Hippocampal formation (tissue), 2 donors: ENCODE results near the gene BCORL1.

Experiments used
- DNase-seq, 2 donors: peaks; one replicate each; lab custom pipeline; 2025; lab: John Stamatoyannopoulos, UW

BCORL1 gene

GRCh38 chrX:129965166-129965565, 17.3 kb upstream of the BCORL1 start:
- no peak for DNase-seq

DNA sequence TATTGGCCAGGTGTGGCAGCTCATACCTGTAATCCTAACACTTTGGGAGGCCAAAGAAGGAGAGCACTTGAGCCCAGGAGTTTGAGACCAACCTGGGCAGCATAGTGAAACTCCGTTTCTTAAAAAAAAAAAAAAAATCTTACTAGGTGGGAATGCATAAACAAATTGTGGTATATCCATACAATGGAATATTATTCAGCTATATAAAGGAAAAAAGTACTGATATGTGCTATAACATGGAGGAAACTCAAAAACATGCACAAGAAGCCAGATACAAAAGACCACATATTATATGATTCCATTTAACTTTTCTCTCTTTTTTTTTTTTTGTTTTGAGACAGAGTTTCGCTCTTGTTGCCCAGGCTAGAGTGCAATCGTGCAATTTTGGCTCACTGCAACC, 13.5 kb upstream of the BCORL1 start:
- no peak for DNase-seq

DNA sequence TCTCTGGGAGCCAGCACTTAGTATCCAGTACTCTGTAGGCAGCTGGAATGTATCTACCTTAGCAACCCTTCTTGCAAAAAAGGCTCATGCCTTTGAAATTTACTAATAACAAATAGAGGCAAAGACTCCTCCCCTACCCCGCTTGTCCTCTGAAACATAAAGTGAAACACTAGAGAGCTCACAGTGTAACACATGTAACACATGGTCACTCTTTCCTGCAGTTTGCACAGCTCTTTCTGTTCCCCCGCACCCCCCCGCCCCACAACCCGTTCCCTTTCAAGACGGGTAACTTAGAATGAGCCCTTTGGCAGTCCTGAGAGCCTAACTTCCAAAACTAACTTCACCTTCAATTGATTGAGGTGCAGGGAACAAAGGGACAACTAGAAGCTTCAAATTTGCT, 6.0 kb upstream of the BCORL1 start:
- DNase-seq, result no peak

GRCh38 chrX:129979207-129979920, 3.1 kb upstream of the BCORL1 start:
- no peak for DNase-seq

DNA sequence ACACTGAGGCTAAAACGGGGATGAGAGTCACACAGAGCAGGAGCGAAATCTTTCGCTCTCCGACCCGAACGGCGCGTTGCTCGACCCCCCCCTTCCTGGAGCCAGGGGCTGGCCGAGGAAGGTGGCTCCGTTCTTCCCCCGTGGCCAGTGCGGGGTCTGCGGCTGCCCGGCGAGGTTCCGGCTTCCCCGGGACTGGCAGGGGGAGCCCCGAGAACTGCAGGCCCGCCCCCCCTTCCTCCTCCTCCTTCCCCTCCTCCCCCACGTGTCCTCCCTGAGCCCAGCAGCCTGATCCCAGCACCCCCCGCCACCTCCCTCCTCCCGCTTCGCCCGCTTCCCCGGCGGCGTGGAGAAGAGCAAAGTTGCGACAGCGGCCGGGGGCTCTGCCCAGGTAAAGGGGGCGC, 2.4 kb upstream of the BCORL1 start:
- DNase-seq, result no peak

DNA sequence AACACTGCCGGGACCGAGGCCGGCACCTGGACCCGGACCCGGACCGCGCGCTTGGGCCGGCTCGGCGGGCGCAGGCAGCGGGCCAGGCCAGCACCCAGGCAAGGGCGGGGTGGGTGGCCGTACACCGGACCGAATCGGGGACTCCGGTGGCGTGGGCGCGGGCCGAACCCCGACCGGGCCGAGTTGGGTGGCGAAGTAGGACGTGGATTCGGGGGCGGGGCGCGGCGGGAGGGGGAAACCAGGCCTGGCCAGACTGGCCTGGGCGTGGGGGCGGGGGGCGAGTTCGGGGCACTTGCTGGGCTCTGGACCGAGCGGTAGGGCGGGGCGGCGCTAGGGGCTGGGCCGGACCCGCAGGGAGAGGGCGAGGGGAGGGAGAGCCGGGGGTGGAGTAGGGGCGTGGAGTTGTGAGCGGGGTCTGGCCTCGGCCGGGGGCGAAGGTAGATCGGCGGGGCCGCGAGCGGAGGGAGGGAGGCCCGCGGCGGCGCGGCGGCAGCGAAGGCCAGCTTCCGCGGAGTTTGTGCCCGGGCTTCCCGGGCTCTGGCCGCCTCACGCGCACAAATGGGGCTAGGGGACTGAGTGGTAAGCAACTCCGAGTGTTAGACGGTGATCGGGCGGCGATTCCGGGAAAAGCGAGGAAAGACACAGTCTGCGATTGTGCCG, 1.8 kb upstream of the BCORL1 start:
- DNase-seq, result no peak

DNA sequence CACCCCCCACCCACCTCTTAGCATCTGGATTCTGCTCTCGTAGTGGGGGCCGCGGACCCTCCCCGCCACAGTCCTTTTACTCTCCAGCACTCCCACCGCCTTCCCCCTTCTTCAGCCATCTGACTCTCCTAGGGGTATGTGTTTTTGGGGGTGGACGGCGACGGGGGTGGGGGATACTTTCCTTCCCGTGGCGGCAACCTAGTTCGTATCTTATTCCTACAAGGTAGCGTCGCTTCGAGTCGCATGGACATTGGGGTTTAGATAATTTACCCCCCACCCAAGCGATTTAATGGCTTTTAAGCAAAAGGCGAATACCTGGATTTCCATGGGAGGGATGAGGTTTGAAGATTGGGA, 1.3 kb upstream of the BCORL1 start:
- no peak for DNase-seq

DNA sequence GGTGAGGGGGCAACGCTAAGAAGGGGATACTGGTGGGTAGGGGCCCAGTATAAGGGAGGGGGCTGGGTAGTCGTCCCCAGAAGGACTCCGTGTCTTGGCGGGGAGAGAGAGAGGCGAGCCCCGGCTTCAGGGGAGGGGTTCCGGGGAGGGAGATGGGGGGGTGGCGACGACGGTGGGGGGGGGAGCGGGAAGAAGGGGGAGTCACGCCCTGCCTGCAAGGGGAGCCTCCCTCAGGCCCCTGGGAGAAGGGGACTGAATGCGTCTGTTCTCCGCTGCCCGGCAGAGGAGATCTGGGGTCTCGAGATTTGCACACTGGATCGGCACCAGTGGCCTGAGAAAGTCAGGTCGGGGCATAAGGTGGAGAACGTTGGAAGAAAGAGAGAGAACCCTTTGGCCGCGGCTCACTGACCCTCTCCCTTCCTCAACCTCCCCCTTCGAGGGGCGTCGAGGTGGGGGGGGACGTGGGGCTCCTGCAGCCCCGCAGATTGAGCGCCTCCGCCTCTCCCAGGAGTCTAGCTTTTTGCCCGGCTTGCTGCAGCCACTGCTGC, 609 bp upstream of the BCORL1 start:
- no peak for DNase-seq

DNA sequence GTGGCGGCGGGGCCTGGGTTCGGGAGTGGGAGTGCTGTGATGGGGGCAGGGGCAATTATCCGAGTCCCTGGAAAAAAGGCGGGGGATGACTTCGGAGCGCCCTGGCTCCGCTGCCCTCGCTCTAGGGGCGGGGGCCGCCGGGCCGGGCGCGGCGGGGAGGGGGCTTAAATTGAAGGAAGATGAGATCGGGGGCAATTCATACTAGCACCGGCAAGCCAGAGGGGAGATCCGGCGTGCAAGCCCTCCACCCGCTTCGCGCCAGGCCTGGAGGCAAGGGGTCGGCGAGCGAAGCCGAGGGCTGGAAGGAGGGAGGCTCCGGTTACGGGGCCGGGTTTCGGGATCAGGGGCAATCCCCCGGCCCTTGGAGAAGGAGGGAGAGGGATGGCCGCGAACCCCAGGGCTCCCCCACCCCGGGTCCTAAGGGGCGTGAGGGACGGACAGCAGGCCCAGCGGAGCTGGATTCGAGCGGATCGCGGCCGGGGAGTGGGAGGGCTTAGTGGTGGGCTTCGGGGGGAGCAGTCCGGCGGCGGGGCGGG, 1.2 kb downstream of the BCORL1 start:
- no peak for DNase-seq

DNA sequence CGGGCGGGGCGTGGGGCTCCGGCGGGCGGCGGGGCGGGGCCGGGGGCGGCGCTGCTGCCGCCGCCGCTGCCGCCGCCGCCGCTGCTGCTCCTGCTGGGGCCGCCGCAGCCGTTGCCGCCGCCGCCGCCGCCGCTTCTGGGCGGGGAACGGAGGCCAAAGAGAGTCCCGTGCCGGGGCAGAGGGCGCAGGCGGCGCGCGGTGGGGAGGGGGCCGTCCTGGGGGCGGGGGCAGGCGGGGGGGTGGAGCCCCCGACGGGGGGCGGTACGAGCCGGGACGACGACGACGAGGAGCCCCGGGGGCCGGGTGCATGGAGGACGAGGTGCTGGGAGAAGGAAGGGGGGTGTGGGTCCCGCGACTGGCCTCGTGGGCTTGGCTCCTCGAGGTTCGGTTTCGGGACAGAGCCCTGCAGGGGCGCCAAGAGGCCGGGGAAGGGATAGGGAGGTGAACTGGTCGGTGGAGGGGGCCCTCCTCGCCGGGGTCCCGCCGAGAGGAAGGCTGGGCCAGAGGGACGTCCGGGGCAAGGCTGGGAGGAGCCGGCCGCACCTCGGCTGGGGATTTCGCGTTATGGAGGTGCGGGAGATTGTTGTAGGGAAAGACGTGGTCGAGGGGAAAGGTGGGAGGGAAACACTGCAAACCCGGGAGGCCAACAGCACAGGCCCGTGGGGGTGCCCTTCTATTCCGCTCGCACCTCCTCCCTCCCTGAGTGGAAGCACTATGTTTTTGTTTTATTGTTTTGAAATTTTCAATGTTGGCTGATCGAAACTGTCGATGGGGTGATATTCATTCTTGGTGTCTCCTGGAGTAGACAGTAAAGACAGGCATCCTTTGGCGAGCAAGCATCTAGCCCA, 1.9 kb downstream of the BCORL1 start:
- no peak for DNase-seq

DNA sequence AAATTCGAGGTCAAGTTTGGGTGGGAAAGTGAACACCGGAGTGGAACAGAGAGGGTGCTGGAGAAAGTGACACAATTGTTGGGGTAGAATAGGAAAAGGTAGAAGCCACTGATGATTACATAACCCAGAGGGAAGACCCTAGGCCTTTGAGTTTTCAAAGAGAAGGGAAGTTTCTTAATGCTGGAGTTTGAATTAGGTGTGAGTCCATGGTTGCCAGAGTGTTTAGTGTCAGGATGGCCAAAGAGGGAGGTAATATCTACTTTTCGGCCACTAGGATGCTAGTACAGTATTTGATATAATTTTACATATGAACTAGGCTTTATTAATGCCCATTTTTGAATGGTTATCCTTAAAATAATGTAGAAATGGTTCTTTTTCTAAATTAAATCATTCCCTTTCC, 5.4 kb downstream of the BCORL1 start:
- no peak for DNase-seq

DNA sequence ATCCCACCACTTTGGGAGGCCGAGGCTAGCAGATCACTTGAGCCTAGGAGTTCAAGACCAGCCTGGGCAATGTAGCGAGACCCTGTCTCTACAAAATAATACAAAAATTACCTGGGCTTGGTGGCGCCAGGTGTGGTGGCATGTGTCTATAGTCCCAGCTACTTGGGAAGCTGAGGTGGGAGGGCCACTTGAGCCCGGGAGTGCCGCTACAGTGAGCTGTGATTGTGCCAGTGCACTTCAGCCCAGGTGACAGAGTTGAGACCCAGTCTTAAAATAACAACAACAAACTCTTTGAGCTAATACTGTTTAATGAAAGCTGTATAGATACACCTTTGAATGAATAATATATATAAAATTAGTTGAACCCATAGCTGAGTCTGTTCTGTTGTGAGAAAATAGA, 9.7 kb downstream of the BCORL1 start:
- DNase-seq, result no peak

DNA sequence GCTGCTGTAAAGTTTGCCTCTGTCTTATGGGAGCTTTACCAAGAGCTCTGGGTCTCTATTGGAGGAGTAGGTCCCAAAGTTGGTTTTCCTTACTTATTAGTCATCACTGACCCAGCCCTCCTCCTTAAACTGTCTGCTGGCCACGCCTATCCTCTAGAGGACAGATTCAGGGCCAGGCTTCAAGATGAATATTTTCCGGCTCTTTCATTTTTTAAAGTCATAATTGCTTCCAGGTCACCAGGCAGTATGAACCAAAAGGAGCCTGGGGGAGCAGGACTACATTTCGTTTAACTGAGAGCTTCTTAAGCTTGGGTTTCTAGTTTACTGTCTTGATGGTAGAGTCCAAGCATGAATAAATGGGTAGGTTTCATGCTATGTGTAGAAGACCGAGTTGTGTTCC, 13.7 kb downstream of the BCORL1 start:
- DNase-seq, result no peak

DNA sequence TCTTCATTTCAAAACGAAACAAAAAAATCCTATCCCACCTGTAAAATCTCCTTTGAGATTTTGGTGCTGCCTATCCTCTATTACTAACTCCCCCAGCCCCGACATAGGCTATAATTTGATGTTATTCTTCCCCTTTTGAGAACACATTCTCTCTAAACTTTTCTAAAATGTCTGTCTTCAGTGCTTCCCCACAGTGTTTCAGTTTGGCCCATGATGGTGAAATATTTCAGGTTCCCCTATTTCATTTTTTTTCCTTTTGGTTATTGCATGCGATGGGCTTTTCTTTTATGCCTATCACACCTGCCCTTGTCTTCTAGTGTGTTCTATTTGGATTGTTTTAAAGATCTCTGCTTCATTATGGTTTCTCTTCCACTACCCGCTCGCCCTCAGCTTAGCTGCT, 14.7 kb downstream of the BCORL1 start:
- DNase-seq, result no peak

- no peak for DNase-seq
Observed at GRCh38 chrX:129998021-129998420, 15.6 kb downstream of the BCORL1 start.

DNA sequence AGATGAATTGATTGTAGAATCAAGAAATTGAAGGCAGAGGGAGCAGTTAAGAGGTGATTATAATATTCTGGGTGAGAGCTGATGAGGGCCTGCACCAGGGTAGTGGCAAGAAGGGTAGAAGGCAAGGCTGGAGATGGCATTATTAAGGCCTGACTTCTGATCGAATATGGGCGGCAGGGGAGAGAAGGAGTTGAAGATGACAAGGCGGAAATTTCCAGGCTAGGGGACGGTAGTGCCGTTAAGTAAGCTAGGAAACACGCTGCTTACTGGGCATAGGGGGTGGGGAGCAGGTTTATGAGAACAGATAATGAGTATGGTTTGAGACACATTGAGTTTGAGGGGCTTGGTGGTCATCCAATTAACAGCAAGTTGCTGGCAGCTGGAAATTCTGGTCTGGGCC, 19.5 kb downstream of the BCORL1 start:
- DNase-seq, result no peak

GRCh38 chrX:130002541-130002940, 20.1 kb downstream of the BCORL1 start:
- DNase-seq, result no peak

DNA sequence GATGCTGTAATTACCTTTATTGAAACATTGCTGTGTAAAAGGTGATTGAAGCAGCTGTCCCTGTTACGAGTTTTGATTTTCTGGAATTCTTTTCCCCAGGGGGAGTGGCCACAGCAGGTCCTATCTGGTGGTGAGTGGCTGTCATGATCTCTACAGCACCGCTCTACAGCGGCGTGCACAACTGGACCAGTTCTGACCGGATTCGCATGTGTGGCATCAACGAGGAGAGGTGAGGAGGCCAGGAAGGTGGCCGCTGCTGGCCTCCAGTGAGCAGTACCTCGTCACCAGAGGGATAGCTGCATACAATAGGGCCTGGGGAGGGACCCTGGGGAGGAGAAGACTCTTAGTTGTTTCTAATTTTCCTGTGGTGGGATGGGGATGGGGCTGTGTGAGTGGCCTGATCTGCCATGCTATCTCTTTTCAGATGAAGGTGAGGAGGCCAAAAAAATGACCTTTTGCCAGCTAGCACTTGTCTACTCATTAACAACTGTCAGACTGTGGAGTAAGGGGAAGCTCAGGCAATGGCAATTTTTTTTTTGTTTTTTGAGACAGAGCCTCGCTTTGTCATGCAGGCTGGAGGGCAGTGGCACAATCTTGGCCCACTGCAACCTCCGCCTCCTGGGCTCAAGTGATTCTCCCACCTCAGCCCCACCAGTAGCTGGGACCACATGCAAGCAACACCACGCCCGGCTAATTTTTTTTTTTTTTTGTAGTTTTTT, 22.8 kb downstream of the BCORL1 start:
- DNase-seq, result no peak

- no peak for DNase-seq
Observed at GRCh38 chrX:130009658-130010223, 27.3 kb downstream of the BCORL1 start.

DNA sequence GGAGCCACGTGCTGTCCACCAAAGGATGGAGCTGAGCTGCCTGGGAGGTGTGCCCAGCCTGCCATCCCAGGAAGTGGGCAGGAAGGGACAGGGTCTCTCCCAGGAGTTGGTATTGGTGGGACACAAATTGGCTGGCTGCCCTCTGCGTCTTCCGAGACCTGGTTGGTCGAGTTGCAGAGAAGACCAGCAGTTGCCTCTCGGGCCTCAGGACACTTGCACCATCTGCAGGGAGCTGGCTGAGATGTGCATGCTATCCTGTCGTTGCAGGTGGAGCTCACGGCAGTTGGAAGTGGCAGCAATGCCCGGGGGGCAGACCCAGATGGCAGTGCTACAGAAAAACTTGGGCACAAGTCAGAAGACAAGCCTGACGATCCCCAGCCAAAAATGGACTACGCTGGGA, 30.2 kb downstream of the BCORL1 start:
- DNase-seq, result no peak

DNA sequence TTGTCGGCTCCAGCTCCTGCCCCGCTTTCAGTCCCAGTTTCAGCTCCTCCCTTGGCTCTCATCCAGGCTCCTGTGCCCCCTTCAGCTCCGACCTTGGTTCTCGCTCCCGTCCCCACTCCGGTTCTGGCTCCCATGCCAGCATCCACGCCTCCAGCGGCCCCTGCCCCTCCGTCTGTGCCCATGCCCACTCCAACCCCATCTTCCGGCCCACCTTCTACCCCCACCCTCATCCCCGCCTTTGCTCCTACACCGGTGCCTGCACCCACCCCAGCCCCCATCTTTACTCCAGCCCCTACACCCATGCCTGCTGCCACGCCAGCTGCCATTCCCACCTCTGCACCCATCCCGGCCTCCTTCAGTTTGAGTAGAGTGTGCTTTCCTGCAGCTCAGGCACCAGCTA, 31.2 kb downstream of the BCORL1 start:
- DNase-seq, result no peak

DNA sequence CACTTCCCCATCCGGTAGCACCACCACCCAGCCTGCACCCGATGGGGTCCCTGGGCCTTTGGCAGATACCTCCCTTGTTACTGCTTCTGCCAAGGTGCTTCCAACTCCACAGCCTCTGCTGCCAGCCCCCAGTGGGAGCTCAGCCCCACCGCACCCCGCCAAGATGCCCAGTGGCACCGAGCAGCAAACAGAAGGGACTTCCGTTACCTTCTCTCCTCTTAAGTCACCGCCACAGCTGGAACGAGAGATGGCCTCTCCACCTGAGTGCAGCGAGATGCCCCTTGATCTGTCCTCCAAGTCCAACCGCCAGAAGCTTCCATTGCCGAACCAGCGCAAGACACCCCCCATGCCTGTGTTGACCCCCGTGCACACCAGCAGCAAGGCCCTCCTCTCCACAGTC, 31.9 kb downstream of the BCORL1 start:
- no peak for DNase-seq
